GF-D8 (cell line): Measurements from ENCODE around the gene GOSR2.
"Not testable (repeated sequence)": the region's sequence is repeated elsewhere in the genome, so short reads cannot be mapped to it uniquely, and the experiment has no call there.

Source experiments
- DNase-seq: peaks from one replicate; lab custom pipeline; 2025; lab: John Stamatoyannopoulos, UW

The GOSR2 gene

DNA sequence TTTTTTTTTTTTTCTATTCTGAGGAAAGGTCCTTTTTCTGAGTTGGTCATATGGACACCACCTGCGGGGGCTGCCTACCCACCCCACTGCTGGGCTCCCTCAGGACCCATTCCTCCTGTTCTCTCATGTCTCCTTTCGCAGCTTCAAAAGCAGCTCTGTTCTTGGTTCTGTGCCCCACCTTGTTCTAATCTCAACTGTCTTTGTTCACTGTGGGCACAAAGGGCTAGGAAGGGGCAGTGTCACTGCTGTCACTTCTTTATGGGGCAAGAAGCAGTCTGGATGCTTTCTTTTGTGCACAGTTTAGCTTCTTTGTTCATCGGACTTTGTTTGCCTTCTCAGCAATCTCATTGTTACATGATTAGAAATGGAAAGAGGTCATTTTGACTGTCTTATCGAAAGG is 7.1 kb downstream of the GOSR2 start:
- no peak for DNase-seq

DNA sequence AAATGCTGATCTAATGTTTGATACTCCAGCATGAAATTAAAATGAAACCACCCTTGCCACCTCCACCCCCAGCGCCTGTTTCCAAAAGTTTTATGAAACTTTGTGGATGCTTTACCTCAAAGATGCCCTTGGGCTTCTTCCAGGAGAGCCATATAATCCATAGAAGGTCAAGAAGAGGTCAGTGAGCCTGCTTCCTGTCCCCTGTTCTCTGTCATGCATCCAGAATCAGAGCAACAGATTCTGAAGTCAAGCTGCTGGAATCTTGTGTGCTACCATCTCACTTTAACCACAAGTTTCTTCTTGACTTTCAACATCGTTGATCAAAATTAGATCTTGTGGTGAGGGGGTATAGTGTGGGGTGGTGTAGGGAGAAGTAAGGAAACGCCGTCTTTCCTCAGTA is 8.6 kb downstream of the GOSR2 start:
- no peak for DNase-seq

DNA sequence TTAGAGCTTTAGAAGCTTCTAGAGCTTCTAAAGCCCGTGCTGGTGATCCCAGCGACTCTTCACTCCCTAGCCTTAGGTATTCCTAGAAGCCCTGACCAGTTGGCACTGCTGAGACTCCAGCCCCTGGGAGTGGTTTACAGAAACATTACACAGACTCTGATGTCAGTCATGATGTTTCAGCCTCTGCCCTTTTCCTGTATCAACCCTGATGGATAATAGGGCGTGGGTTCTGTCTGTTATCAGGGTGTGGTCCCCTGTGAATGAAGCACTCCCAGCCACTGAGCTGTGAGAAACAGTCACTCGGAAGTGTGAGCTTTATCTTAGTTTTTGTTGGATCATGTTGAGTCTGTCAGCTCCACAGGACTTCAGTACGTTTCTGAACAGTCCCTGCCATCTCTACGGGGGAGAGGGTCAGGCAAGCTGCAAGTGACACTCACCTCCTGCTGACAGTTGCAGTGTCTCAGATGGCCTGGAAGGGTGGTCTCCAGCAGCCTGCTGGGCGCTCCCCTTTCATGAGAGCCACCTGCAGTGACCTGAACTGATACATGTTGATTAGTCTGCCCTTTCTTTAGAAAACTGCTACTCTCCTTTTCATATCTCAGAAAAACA is 12.8 kb downstream of the GOSR2 start:
- DNase-seq, result no peak

DNA sequence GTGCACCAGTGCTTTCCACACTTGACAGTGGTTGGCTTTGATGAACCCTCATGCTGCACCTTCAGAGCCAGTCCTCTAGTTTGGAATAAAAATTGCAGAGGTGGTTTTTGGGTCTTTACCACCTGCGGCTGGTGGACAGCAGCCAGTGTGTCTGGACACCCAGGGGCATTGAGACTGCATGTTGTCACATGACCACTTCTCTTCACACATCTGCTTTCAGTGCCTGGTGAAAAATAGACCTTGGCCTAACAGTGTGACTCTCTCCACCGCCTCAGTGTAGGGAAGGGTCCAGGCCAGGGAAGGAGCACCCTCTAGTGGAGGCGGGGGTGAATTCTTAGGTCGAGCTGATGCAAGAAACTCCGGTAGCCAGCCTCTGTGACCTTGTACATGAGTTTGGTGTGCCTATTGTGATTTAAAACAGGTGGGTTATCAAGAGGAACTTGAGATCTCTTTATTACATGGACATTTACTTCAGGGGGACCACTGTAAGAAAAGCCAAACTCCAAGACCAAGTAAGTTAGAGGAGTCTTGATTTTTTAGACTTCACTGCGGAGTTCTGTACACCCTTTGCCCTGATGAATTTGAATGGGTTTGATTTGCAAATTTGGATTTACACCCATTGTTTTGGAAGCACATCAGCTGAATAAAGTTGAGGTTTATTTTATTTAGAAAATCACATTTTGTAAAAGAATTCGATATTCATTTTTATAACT is 17.9 kb downstream of the GOSR2 start:
- peak; percentile 15 for DNase-seq

DNA sequence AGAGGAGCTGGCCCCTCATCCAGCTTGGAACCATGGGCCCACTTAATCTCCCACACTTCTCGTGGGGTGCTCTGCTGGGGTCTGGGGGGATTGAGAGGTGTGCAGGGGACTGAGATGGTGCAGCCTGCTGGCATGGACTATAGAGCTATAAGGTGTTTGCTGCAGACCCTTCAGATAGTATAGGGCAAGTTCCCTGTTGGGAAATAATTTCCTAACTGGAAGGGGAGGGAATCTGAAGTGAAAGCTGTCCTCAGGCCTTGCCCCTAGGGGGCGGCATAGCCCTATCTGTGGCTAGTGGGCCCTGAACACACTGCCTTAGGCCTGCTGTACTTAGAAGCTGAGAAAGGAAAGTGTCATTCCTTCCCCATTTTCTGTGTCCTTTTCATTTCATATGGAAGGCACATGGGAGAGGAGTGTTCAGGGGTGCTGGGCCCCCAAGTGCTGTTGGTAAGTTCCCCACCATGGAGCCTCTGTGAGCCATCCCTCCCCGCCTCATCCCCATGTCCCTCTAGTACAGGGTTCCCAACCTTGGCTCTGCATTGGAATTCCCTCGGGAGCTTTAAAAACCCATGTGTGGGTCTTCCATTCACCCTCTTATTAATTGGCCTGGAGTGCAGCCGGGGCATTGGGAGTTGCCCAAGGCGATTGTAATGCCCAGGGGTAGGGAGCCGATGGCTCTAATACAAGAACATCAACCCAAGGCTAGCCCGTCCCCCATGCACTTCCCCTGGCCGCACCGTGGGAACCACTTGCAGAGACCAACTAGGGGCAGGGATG is 19.7 kb downstream of the GOSR2 start:
- DNase-seq, result peak; percentile 17

DNA sequence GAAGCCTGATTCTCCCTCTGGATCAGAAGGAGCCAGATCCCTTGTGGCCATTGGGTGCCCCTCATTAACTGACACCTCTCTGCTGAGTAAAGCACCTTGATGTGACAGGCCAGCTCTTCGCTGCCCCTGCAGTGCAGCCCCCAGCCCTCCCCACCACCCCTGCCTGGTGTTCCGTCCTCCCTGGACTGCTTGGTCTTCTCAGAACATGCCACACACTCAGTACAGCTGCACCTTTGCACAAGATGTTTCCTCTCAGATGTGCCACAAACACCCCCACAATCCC is 20.2 kb downstream of the GOSR2 start:
- no peak for DNase-seq

DNA sequence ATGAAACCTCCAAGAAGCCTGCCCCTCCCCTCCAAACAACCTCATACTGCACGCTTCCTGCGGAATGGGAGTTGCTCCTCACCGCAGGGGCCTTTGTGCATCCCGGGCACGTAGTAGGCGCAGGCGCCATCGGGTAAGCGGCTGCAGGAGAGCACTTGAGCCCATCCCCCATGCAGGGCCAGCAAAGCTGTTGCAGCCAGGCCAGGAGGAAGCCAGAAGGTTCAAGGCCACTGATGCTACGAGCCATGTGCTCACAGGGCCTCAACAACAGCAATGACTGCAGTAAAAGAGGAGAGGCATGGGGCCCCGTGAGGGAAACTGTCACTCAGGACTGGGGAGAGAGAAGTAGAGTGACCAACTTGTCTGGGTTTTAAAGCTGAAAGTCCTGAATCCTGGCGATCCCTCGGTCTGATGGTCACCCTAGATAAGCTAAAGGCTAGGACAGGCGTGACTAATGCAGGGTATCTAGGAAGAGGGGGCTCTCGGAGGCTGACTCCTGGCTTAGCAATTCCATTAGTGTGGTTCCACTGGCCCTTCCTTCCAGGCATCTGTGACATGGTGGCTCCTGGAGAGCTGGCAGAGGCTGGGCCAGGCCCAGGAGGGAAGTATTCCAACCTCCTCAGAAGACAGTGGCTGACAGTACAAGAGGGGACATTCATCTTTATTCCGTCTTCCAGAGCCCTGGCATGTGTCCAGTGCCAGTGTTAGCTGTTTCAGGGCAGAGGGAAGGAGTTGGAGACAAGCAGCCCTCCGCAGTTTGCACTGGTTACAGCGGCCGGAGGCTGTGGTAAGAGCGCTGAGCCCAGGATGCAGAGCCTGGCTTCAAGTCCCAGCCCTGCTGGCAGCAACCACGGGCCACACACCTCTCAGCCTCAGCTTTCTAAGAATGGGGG is 20.8 kb downstream of the GOSR2 start:
- peak; percentile 3 for DNase-seq

DNA sequence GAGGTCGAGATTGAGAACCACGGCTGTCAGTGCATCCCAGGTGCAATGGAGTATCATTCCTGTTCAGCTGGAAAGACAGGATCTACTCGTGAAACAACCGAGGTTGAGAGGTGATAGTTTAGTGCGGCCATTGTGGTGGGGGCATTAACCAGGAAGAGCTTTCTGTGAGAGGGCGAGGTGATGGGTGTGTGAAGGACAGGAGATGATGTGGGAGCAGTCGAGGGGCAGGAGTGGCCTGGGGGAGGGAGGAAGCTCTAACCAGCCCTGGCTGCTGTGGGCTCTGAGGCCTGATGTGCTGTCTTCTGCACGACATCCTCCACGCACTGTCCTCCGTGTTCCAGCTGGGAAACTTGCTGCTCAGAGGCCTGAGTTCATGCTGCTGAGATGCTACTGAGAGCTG is 22.0 kb downstream of the GOSR2 start:
- DNase-seq, result no peak

DNA sequence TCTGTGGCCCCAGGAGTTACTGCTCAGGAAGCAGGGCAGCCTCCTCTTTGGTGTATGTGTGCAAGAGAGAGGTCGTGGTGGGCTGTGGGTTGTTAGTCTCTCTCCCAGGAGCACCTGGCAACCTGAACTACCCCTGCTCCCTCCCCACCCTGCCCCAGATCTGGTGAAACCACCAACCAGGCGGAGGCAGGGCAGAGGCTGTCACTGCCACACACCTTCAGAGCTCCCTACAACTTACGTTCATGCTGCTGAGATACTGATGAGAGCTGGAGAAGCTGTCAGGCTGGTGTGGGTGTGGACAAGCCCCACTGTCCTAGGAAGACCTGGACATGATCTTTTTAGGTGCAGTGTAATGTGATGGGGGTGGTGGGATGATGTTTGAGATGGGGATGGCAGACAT is 24.3 kb downstream of the GOSR2 start:
- DNase-seq, result no peak

DNA sequence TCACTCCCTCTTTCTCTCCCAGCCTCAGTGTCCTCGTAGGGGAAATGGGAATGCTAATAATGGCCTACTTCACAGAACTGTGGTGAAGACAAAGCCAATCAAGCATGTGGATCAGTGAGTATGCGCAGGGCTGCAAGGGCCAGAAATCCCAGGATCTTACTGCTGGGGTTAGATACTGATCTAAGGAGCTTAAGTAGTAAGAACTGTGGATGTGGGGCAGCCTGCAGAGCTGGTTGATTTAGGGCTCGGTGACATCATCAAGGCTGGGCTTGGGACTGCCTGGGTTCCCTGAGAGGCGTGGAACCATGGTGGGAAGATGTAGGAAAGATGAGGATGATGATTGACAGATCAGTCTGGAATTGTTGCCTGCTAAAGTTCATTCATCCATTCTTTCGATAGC is 25.6 kb downstream of the GOSR2 start:
- DNase-seq, result no peak

DNA sequence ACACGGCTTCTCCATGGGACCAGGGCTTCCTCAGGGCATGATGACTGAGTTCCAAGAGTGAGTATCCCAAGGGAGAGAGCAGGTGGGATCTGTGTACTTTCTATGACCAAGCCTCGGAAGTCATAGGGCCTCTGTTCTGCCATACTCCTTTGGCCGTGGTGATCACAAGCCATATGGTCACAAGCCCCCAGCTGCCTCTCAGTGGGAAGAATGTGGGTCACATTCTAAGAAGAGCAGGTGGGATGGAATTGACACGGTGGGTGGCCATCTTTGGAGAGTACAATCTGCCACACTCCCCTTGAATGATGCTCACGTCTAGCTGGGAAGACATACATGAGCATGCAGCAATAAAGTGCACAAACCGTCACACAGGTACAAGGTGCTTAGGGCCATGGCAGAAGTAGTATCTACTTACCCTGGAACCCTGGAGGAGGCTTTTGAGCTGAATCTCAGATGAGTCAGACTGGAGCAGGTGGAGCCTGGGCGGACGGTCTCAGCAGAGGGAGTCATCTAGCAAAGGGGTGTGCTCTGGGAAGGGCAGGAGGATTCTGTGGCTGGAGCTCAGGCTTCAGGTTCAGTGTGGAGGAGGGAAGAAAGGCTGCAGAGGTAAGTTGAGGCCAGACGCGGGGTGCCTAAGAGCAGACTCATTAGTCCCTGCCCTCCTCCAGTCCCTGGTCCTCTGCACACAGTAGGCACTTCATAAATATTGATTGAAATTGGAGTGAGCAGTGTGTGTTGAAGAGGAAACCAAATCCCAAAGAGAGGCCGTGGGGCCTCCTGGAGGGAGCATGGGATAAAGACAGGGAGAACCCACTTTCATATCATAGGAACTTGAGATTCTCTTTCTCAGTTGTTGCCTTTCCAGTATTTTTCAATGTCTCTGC is 26.6 kb downstream of the GOSR2 start:
- no peak for DNase-seq

DNA sequence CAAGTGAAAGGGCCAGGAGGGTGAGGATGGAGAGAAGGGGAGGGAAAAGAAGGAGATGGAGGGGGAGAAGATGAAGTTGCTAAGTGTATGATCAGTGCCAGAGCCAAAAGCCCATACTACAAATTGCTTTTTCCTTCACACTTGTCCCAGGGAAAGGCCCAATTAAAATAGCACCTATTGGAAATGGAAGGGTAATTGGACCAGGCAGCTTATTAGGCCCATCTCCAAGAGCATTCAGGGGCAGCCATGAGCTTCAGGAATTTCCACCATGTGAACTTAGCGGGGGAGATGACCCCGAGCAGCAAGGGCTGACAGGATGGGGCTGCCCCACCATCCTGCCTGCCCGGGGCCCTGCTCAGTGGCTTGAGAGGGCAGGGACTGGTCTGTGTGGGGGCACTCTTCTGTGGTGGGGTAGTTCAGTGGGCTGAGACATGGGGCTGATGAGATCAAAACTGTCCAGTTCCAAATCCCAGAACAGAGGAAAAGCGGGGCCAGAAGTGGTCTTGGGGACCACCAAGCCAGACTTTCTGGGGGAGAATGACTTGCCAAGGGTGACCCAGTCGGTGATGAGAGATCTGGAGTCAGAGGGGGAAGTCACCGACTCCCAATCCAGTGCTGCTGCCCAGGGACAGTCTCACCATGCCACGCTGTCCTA is 27.5 kb downstream of the GOSR2 start:
- no peak for DNase-seq

DNA sequence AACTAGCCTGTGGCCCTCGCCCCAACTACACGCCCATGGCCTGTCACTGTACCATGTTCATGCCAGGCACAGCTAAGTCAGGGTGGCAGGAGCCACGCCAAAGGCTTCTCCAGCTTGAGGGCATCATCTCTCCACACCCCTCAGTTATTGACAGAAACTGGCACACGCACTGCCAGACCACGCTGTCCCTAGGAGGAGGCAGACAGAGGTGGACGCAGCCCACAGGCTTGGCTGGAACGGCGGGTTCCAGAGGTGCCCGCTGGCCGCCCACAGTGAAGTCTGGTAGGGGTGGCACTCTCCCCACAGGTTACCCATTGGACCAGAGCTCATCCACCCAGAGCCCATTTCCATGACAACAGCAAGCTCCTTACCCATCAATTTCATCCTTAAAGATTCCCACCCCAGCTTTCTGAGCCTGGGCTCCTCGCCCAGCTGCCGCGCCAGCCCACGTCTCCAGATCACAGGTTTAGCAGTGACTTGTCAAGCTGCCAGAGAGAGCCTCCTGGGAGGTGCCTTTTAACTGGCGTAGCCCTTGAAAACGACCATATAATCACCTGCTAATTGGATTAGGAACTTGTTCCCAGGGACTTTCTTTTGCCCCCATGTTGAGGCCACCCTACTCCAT is 28.1 kb downstream of the GOSR2 start:
- DNase-seq, result no peak

DNA sequence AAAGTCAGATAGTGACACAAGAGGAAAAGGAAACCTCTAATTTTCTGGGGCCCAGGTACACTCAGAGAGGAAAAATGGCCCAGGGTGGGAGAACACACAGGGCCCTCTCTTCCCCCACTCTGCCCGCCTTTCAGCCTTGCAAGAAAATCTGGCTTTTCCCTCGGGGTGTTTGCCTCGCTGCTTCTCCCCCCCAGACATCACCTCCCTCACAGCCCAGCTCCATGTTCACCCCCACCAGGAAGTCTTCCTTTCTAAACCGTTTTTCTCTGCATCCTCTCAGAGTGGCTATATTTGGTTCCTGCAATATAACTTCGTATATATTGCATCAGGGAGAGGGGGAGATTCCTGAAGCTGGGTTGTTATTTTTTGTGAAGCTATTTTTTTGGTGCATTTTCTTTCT is 28.7 kb downstream of the GOSR2 start:
- no peak for DNase-seq

DNA sequence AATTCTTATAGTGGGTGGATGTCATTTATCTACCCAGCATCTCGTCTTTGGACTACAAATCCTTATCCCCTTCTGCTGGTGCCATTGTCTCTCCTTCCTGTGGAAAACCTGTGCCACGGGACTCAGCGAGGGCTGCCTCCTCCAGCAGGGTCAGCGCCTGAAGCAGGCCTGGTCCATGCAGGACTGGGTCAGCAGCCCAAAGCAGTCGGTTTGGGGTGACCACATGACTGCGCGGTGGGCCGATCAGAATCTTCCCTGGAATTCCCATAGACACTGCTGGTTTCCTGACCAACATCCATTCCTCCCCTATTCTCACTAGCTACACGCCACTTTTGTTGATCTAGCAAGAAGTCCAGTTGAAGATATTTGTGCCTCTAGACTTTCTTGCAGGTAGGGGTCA is 29.2 kb downstream of the GOSR2 start:
- no peak for DNase-seq

DNA sequence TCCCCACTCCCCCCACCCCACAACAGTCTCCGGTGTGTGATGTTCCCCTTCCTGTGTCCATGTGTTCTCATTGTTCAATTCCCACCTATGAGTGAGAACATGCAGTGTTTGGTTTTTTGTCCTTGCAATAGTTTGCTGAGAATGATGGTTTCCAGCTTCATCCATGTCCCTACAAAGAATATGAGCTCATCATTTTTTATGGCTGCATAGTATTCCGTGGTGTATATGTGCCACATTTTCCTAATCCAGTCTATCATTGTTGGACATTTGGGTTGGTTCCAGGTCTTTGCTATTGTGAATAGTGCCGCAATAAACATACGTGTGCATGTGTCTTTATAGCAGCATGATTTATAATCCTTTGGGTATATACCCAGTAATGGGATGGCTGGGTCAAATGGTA is 30.2 kb downstream of the GOSR2 start:
- DNase-seq, result not testable (repeated sequence)

DNA sequence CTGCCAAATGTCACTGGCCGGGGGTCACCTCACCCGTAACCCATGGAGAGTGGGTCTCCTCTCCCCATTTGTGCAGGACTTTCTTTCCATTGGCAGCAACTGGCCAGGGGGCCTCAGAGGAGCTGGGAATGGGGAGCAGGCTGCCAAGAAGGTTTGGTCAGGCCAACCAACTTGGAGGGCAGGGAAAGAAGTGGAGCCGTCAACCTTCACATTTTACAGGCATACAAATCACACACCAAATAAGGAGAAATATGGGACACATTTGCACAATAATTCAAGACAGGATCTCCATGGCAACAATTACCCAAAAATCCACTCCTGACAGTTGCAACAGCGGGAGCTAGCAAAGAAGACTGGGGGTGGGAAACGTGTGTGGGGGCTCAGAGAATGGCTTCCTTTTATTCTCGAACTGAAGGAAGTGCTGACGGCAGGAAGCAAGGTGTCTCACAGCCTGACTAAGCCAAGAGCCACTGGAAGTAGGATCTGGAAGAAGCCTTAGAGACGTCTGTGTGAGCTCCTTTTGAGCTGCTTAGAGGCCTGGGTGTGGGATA is 35.2 kb downstream of the GOSR2 start:
- DNase-seq, result no peak

DNA sequence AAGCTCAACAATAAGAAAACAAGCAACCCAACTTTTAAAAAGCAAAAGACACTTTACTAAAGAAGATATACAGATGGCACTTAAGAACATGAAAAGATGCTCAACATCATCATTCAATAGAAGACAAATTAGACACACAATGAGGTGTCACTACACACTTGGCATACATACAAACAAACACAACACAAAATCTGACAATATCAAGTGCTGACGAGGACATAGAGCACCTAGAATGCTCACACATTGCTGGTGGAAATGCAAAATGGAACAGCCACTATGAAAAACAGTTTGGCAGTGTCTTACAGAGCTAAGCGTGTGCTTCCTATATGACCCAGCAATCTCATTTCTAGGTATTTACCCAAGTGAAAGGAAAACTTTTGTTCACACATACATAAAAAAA is 37.2 kb downstream of the GOSR2 start:
- DNase-seq, result no peak

DNA sequence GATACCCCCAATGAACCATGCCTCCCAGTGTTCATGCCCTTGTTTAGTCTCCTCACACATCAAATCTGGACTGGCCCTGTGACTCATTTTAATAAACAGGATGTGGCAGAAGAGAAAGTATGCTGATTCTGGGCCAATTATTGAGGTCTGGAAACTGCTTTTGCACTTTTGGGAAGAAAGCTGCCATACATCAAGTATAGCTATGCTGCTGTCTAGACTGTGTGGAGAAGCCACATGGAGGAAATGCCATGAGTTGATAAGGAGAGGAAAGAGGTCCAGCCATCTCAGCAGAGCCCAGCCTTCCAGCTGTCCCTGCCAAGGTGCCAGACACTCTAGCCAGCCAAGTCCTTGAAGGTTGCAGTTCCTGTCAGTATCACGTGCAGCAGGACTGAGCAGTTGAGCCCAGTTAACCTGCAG is 39.4 kb downstream of the GOSR2 start:
- DNase-seq, result no peak

DNA sequence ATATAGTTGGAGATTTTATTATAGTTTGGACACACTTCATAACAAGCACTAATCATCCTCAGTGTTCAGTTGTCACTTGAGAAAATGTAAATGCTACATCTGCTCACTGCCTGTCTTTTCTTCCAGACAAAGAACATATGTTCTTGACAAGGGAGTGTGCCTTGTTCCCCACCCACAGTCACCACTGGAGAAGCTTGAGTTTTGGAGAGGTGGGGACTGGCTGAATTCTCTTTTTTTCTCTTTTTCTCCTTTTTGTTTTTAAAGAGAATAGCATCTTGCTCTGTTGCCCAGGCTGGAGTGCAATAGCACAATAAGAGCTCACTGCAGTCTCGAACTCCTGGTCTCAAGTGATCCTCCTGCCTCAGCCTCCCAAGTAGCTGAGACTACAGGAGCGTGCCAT is 40.6 kb downstream of the GOSR2 start:
- DNase-seq, result no peak
